GM12865 (cell line): ENCODE measurements around the gene CFAP57.

Source experiments
- DNase-seq: peaks from one replicate; pipeline ENCODE4 v3.0.0; 2010; ENCODE audit warnings: low read depth
- H3K4me3 ChIP-seq: 2 replicates; pipeline ENCODE4 v1.5.1; 2011; ENCODE audit warnings: mild to moderate bottlenecking, low read depth, low read length, control low read depth
- CTCF ChIP-seq: IDR thresholded peaks from 2 replicates; pipeline ENCODE4 v1.5.1; 2011; ENCODE audit warnings: low read length, control low read depth, low read depth, inconsistent platforms; ENCODE audit not compliant: insufficient read depth; ENCODE audit errors: missing control alignments

CFAP57 gene

GRCh38 chr1:43194509-43194908, 22.4 kb downstream of the CFAP57 start:
- TF ChIP-seq CTCF, result no peak
- no peak overlapping the region for H3K4me3 ChIP-seq

GRCh38 chr1:43197343-43198127, 25.4 kb downstream of the CFAP57 start:
- no peak for TF ChIP-seq CTCF
- no peak overlapping the region for H3K4me3 ChIP-seq
- no peak for DNase-seq

More at GRCh38 chr1:43194509-43194908, 22.4 kb downstream of the CFAP57 start:
- DNase-seq, result no peak

- H3K4me3 ChIP-seq, result peak overlapping the region; percentile 57
- TF ChIP-seq CTCF, result no peak
- peak; percentile 86 for DNase-seq
Measured at GRCh38 chr1:43199093-43199726, 27.1 kb downstream of the CFAP57 start.

- no peak for TF ChIP-seq CTCF
- no peak for DNase-seq
Measured at GRCh38 chr1:43203859-43204258, 31.7 kb downstream of the CFAP57 start.

GRCh38 chr1:43204394-43204793, 32.3 kb downstream of the CFAP57 start:
- H3K4me3 ChIP-seq, result no peak overlapping the region

More at GRCh38 chr1:43203859-43204258, 31.7 kb downstream of the CFAP57 start:
- no peak overlapping the region for H3K4me3 ChIP-seq

GRCh38 chr1:43205671-43206070, 33.5 kb downstream of the CFAP57 start:
- TF ChIP-seq CTCF, result no peak
- DNase-seq, result no peak
- H3K4me3 ChIP-seq, result no peak overlapping the region

More at GRCh38 chr1:43204394-43204793, 32.3 kb downstream of the CFAP57 start:
- peak; percentile 65 for DNase-seq
- no peak for TF ChIP-seq CTCF
